Measurements from ENCODE around the gene INAFM2.

Gene INAFM2

GRCh38 chr15:40338041-40338657 lies 14.7 kb downstream of the INAFM2 start:
- TF ChIP-seq, protein P1, sequence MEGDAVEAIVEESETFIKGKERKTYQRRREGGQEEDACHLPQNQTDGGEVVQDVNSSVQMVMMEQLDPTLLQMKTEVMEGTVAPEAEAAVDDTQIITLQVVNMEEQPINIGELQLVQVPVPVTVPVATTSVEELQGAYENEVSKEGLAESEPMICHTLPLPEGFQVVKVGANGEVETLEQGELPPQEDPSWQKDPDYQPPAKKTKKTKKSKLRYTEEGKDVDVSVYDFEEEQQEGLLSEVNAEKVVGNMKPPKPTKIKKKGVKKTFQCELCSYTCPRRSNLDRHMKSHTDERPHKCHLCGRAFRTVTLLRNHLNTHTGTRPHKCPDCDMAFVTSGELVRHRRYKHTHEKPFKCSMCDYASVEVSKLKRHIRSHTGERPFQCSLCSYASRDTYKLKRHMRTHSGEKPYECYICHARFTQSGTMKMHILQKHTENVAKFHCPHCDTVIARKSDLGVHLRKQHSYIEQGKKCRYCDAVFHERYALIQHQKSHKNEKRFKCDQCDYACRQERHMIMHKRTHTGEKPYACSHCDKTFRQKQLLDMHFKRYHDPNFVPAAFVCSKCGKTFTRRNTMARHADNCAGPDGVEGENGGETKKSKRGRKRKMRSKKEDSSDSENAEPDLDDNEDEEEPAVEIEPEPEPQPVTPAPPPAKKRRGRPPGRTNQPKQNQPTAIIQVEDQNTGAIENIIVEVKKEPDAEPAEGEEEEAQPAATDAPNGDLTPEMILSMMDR (IDR thresholded peaks at IDR 0.05; ENCODE audit: insufficient read depth, low read depth, low read length, missing control alignments) = peak; percentile 95
- H3K4me3 ChIP-seq (ENCODE audit: low read depth, low read length) = no peak overlapping the region
- peak; percentile 82 for DNase-seq (ENCODE audit: low read depth)

- TF ChIP-seq, protein P1 (IDR thresholded peaks at IDR 0.05; ENCODE audit: insufficient read depth, low read depth, low read length, missing control alignments) = no peak
- no peak overlapping the region for H3K4me3 ChIP-seq (ENCODE audit: low read depth, low read length)
- no peak for DNase-seq (ENCODE audit: low read depth)
Observed at GRCh38 chr15:40338921-40339620, 15.6 kb downstream of the INAFM2 start.

DNA sequence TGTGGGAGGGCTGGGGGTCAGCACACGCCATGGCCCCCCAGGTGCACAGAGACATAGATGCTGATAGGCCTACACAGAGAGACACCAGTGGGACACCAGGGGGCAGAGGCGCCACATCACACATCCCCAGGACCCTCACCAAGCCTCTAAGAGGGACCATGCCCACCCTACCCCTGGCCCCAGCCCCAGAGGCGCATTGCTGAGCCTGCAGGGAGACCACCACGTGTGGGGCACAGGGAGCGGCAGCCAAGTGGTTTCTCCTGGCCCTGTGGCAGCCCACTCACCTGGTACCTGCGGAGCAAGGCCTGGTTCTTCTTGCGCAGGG lies 16.1 kb downstream of the INAFM2 start:
- TF ChIP-seq, protein P1 (IDR thresholded peaks at IDR 0.05; ENCODE audit: insufficient read depth, low read depth, low read length, missing control alignments) = no peak
- no peak for DNase-seq (ENCODE audit: low read depth)
- no peak overlapping the region for H3K4me3 ChIP-seq (ENCODE audit: low read depth, low read length)

- H3K4me3 ChIP-seq (ENCODE audit: low read depth, low read length) = no peak overlapping the region
- TF ChIP-seq, protein P1 (IDR thresholded peaks at IDR 0.05; ENCODE audit: insufficient read depth, low read depth, low read length, missing control alignments) = no peak
- no peak for DNase-seq (ENCODE audit: low read depth)
Observed at GRCh38 chr15:40340038-40340739, 16.7 kb downstream of the INAFM2 start.

DNA sequence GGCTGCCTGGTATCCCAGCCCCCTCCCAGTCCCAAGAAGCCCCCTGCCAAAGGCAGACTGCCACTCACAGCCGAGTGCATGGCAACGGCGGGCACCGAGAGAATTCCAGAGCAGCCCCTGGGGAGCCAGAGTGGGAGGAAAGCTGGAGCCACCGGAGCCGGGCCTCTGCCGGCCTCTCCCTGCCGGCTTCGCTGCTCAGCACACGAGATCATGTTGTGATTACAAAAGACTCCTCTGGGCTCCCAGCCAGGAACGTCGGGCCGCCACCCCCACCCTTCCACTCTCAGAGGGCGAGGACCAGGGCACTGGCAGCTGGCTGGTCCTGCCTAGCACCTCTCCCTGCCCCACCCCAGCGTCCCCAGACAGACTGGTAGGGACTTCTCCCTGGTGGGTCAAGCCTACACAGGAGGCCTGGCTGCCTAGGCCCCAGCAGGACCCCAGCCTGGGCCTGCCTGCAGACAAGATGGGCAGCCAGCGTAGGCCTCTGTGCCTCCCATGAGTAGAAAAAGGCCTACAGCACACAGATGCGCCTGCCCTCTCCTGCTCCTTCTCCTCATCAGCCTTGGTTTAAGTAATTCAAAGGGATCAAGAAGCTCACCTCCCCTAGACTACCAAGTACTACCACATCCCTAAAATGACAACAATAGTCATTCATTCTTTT lies 17.4 kb downstream of the INAFM2 start, which contains the start of gene CCDC9B:
Gene CCDC9B, minus strand, starts transcription at position 200 of the 661 bp plus-strand sequence. Its CDS starts 120 bp downstream, at position 80.
- no peak for DNase-seq (ENCODE audit: low read depth)
- H3K4me3 ChIP-seq (ENCODE audit: low read depth, low read length) = no peak within 1 kb of the TSS
- TF ChIP-seq, protein P1 (IDR thresholded peaks at IDR 0.05; ENCODE audit: insufficient read depth, low read depth, low read length, missing control alignments) = no peak

DNA sequence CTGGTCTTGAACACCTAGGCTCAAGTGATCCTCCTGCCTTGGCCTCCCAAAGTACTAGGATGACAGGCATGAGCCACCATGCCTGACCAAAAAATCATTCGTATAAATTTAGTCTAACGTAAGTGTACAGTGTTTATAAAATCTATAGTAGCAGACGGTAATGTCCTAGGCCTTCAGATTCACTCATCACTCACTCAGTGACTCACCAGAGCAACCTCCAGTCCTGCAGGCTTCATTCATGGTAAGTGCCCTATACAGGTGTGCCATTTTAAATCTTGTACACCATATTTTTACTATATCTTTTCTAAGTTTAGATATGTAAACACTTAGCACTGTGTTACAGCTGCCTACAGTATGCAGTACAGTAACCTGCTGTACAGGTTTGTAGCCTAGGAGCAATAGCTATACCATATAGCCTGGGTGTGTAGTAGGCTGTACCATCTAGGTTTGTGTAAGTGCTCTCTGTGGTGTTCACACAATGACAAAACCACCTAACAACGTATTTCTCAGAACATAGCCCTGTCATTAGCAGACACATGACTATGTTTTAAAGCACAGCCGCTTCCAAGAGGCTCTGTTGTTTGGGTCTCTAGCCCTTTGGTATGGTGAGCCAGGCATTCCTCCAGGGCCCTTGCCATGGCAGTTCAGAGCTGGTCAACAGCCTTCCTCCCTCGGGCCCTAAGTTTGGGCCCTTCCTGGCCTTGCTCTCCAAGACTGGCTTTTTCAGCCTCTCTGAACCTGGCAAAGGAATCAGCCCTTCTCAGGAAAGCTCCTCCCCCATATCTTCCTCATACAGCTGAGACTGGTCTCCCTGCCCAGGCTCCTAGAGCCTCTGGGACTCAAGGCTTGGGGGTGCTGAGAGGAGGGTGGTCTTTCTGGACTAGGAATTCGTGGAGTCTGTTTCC lies 19.2 kb downstream of the INAFM2 start:
- TF ChIP-seq, protein P1 (IDR thresholded peaks at IDR 0.05; ENCODE audit: insufficient read depth, low read depth, low read length, missing control alignments) = no peak
- DNase-seq (ENCODE audit: low read depth) = no peak
- no peak overlapping the region for H3K4me3 ChIP-seq (ENCODE audit: low read depth, low read length)

Data from GM12865 (cell line).